Spinal cord (tissue), 10 donors: Measurements from ENCODE around the gene HILPDA. TPM values are rescaled to one million over a fixed set of nuclear protein-coding genes. Genes with fewer than 3 reads are reported as not detected.
"Not testable (repeated sequence)": the region's sequence is repeated elsewhere in the genome, so short reads cannot be mapped to it uniquely, and the experiment has no call there.

Source experiments
- DNase-seq, 6 donors: peaks; one replicate each; pipeline versions ENCODE4 v3.0.0 to v3.0.0-alpha.2; 2013 to 2015; ENCODE audit warnings: low spot score in 6 of 6, low read depth in 4 of 6
- H3K27ac ChIP-seq: one replicate; pipeline ENCODE4 v1.5.1; 2013; ENCODE audit warnings: low read depth, low read length, control low read depth
- H3K27me3 ChIP-seq: one replicate; pipeline ENCODE4 v1.6.1; 2013; ENCODE audit warnings: low read length; ENCODE audit not compliant: control insufficient read depth, insufficient read depth
- H3K36me3 ChIP-seq: one replicate; pipeline ENCODE4 v1.6.1; 2013; ENCODE audit warnings: low read length; ENCODE audit not compliant: control insufficient read depth, insufficient read depth
- H3K4me1 ChIP-seq: one replicate; pipeline ENCODE4 v1.6.1; 2013; ENCODE audit warnings: low read length; ENCODE audit not compliant: control insufficient read depth, insufficient read depth
- H3K4me3 ChIP-seq: one replicate; pipeline ENCODE4 v1.5.1; 2013; ENCODE audit warnings: low read depth, low read length, control low read depth
- H3K9me3 ChIP-seq: one replicate; pipeline ENCODE4 v1.6.1; 2013; ENCODE audit warnings: low read length; ENCODE audit not compliant: control insufficient read depth, insufficient read depth
- WGBS: methylation state at CpG from one replicate; pipeline ENCODE4 v1.1.5; 2013; ENCODE audit warnings: missing lambda C conversion rate; ENCODE audit not compliant: insufficient coverage; 5-methylcytosine and 5-hydroxymethylcytosine counted together
- polyA plus RNA-seq, 2 donors: library from polyadenylated mRNA; unstranded; fragments of 120-200 nt; gene quantifications; one replicate each; pipeline ENCODE4 v1.2.1, GENCODE V29; 2013; ENCODE audit not compliant: insufficient read length in 2 of 2
- small RNA-seq: library from RNA; depleted of rRNA; stranded (forward); fragments of <200 nt; gene quantifications from one replicate; pipeline ENCODE3, GENCODE V24; 2014; ENCODE audit warnings: low replicate concordance
- total RNA-seq, 2 donors: library from RNA; depleted of rRNA in 1 of 2; stranded (reverse); fragments of 120-200 nt in 1 of 2; fragments of >200 nt in 1 of 2; gene quantifications; one replicate each; pipeline versions ENCODE4 v1.2.3 to v1.2.4, GENCODE V29; 2013 to 2014
- donor health status: healthy.

HILPDA gene
- total and polyA plus RNA-seq, 4 donors: 14.4 to 62.1 (median 27.3) TPM

DNA sequence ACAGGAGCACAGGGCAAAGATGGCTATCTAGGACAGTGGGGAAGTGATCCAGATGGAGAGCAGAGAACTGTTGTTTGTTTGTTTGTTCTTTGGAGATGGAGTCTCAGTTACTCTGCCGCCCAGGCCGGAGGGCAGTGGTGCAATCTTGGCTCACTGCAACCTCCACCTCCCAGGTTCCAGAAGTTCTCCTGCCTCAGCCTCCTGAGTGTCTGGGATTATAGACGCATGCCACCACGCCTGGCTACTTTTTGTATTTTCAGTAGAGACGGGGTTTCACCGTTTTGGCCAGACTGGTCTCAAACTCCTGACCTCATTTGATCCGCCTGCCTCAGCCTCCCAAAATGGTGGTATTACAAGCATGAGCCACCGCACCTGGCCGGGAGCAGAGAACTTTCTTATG lies 41.7 kb downstream of the HILPDA start:
- Histone ChIP-seq H3K4me1 (no peaks in the 10 kb centered on the region), H3K27me3 (no peaks in the 10 kb centered on the region), H3K27ac (no peak overlapping the region), H3K36me3 (peaks cover 37% of the 10 kb centered on the region), H3K4me3 (no peak overlapping the region), H3K9me3 (no peaks in the 10 kb centered on the region)
- no peak for DNase-seq
- WGBS: 91% methylated on average over 8 of the region's 9 CpGs

DNA sequence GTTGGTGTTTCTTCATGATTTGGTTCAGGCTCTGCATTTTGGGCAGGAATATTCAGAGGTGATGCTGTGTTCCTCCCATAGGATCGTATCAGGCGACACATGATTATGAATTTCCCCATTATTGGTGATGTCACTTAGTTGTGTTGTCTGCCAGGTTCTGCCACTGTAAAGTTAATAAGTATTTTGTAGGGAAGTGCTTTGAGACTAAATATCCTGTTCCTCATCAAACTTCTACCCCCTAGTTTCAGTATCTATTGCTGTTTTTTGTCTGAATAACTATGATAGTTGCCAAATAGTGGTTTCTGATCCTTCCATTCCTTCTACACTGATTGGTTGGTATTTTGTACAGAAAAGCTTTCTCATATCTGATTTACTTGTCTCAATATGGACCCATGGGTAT lies 49.7 kb downstream of the HILPDA start:
- H3K4me3 ChIP-seq, H3K4me1 ChIP-seq, H3K27me3 ChIP-seq, DNase-seq, H3K9me3 ChIP-seq, H3K27ac ChIP-seq: not testable (repeated sequence)
- peaks cover 11% of the 10 kb centered on the region for H3K36me3 ChIP-seq
- 100% methylated on average over 1 of the region's 2 CpGs for WGBS

DNA sequence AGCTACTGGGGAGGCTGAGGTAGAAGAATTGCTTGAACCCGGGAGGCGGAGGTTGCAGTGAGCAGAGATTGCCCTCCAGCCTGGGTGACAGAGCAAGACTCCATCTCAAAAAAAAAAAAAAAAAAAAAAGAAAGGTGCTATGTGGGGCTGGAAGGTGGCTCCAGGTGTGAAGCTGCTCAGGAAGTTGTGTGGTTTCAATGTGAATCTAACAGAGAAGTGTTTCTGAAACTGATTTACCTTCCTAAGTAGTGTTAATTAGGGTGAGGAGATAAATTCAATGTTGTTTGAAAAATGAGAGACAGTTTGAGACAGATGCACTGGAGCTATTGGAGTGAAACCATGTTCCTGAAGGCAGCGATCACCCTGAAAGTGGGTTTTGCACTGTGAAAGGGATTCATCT lies 51.1 kb downstream of the HILPDA start:
- not testable (repeated sequence) for H3K27me3 ChIP-seq, H3K4me1 ChIP-seq, H3K4me3 ChIP-seq, H3K9me3 ChIP-seq, H3K36me3 ChIP-seq, DNase-seq
- WGBS: no CpG with 5 or more reads among the region's 3 CpGs
- H3K27ac ChIP-seq: peak overlapping the region; percentile 40

DNA sequence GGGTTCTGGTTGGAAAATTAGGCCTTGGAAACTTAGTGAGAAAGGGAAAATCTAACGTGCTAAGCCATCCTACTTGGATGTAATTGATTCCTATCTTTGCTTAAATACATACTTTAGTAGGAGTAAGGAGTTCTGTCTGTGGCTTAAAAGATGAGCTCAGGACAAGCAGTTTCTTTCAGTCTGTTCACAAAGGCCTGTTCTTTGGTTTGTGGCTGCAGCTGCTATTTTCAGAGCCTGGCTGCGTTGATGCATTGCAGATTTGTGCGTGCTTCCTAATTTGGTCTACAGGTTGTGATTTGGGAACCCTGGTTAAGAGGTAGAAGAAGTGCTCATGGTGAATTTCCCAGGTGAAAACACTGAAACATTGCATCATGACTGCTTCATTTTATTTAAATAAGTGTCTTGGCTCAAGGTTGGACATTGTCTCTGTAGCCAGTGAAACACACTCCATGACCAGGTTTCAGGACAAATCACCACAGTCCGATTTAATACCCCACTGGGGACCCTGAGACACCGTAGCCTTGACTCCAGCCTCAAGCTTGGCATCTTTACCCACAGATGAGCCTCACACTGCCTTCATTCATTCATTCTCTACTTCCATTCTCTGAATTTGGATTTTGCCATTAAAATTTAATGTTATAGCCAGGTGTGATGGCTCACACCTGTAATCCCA lies 51.8 kb downstream of the HILPDA start:
- WGBS: no CpG with 5 or more reads among the region's 5 CpGs
- H3K4me1 ChIP-seq, H3K27me3 ChIP-seq, H3K9me3 ChIP-seq, H3K36me3 ChIP-seq, H3K4me3 ChIP-seq: not testable (repeated sequence)
- peak overlapping the region; percentile 40 for H3K27ac ChIP-seq
- DNase-seq: peak in 1 of 6 donors; percentile 5

Small RNA genes within 50 kb of the gene (small RNA-seq; reads per million reads assigned to genes)
- gene AC010655.1 (not detected), gene AC010655.2 (not detected), gene RF00017 (not detected), gene RNU7-54P (not detected)

Other genes with a start within 250 kb of the HILPDA start
- gene LEP, start 214.6 kb upstream of the HILPDA start, total RNA-seq: under 1 TPM; 0.06 to 0.10 TPM
- gene LEP, start 214.6 kb upstream of the HILPDA start, polyA plus RNA-seq: under 1 TPM in 1 of 2 donors, not detected in 1; 0.15 TPM
- 10 to 100 TPM; 15.4 to 34.0 TPM for gene RBM28, start 112.0 kb upstream of the HILPDA start, total RNA-seq
- 10 to 100 TPM; 39.3 to 48.8 TPM for gene RBM28, start 112.0 kb upstream of the HILPDA start, polyA plus RNA-seq
- gene PRRT4, start 94.2 kb upstream of the HILPDA start, total RNA-seq: 1 to 10 TPM; 4.0 to 6.7 TPM
- 10 to 100 TPM; 35.1 to 43.8 TPM for gene PRRT4, start 94.2 kb upstream of the HILPDA start, polyA plus RNA-seq
- gene IMPDH1, start 45.9 kb upstream of the HILPDA start, total RNA-seq: 10 to 100 TPM; 28.5 to 28.8 TPM
- 10 to 100 TPM; 47.1 to 64.5 TPM for gene IMPDH1, start 45.9 kb upstream of the HILPDA start, polyA plus RNA-seq
- 10 to 100 TPM; 31.6 to 36.8 TPM for gene METTL2B, start 20.9 kb downstream of the HILPDA start, total RNA-seq
- gene METTL2B, start 20.9 kb downstream of the HILPDA start, polyA plus RNA-seq: 10 to 100 TPM; 31.9 to 39.3 TPM
- gene GARIN1A, start 216.4 kb downstream of the HILPDA start, total RNA-seq: 1 to 10 TPM in 1 of 2 donors, under 1 TPM in 1; 0.50 to 2.6 TPM
- gene GARIN1A, start 216.4 kb downstream of the HILPDA start, polyA plus RNA-seq: 1 to 10 TPM; 3.1 to 5.4 TPM